ENCODE results near the gene TMEM247.

The TMEM247 gene

GRCh38 chr2:46508312-46508711 lies 28.9 kb downstream of the TMEM247 start:
- H3K4me3 ChIP-seq (ENCODE audit: low read depth, low read length) = no peak overlapping the region
- TF ChIP-seq, protein P1, sequence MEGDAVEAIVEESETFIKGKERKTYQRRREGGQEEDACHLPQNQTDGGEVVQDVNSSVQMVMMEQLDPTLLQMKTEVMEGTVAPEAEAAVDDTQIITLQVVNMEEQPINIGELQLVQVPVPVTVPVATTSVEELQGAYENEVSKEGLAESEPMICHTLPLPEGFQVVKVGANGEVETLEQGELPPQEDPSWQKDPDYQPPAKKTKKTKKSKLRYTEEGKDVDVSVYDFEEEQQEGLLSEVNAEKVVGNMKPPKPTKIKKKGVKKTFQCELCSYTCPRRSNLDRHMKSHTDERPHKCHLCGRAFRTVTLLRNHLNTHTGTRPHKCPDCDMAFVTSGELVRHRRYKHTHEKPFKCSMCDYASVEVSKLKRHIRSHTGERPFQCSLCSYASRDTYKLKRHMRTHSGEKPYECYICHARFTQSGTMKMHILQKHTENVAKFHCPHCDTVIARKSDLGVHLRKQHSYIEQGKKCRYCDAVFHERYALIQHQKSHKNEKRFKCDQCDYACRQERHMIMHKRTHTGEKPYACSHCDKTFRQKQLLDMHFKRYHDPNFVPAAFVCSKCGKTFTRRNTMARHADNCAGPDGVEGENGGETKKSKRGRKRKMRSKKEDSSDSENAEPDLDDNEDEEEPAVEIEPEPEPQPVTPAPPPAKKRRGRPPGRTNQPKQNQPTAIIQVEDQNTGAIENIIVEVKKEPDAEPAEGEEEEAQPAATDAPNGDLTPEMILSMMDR (IDR thresholded peaks at IDR 0.05; ENCODE audit: low read depth, low read length, missing control alignments) = no peak
- DNase-seq (ENCODE audit: low read depth) = no peak

DNA sequence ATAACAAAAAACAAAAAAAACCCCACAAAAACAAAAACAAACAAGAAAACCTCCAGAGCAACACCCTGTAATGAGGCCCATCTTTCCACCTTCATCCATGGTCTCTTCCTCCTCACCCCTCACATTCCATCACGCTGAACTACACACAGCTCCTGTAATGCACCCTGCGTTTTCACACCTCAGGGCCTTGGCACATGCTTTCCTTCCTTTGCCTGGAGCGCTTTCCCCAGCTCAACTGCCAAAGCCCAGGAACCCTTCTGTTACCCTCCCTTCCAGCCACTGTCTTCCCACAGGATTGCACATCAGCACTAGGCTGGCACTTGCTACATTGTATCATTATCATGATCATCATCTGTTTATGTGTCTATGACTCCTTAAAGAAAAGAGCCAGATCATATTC lies 29.4 kb downstream of the TMEM247 start:
- TF ChIP-seq, protein P1 (IDR thresholded peaks at IDR 0.05; ENCODE audit: low read depth, low read length, missing control alignments) = no peak
- DNase-seq (ENCODE audit: low read depth) = no peak
- H3K4me3 ChIP-seq (ENCODE audit: low read depth, low read length) = no peak overlapping the region

- no peak overlapping the region for H3K4me3 ChIP-seq (ENCODE audit: low read depth, low read length)
- TF ChIP-seq, protein P1 (IDR thresholded peaks at IDR 0.05; ENCODE audit: low read depth, low read length, missing control alignments) = no peak
- DNase-seq (ENCODE audit: low read depth) = no peak
Observed at GRCh38 chr2:46509804-46510203, 30.4 kb downstream of the TMEM247 start.

GRCh38 chr2:46510598-46511177 lies 31.3 kb downstream of the TMEM247 start:
- DNase-seq (ENCODE audit: low read depth) = no peak
- no peak overlapping the region for H3K4me3 ChIP-seq (ENCODE audit: low read depth, low read length)
- TF ChIP-seq, protein P1 (IDR thresholded peaks at IDR 0.05; ENCODE audit: low read depth, low read length, missing control alignments) = no peak

DNA sequence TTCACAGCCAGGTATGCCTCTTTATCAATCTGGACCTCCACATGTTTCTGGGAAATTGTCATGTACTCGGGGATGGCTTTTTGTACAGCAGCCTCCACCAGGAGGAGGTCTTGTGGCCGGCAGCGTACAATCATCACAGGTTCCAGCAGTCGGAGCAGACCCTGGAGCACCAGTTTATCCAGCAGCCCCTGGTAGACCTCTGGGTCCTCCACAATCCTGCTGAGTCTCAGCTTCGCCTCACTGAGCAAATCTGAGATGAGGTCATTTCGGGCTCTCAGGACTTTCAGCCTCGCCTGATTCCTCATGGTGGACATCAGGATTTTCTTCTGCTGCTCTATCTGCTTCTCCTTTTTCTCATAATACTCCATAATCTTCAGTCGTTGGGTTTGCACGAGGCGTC lies 32.8 kb downstream of the TMEM247 start:
- TF ChIP-seq, protein P1 (IDR thresholded peaks at IDR 0.05; ENCODE audit: low read depth, low read length, missing control alignments) = no peak
- H3K4me3 ChIP-seq (ENCODE audit: low read depth, low read length) = no peak overlapping the region
- DNase-seq (ENCODE audit: low read depth) = no peak

DNA sequence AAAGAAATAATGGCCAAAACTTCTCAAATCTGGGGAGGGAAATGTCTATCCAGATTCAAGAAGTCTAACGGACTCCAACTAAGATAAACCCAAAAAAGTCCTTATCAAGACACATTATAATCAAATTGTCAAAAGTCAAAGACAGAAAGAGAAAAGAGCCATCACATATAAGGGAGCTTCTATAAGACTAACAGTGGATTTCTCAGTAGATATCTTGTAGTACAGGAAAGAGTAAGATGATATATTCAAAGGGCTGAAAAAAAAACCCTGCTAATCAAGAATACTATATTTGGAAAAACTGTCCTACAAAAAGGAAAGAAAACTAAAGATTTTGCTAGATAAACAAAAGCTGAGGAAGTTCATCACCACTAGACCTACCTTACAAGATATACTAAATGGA lies 35.4 kb downstream of the TMEM247 start:
- H3K4me3 ChIP-seq (ENCODE audit: low read depth, low read length) = no peak overlapping the region
- DNase-seq (ENCODE audit: low read depth) = no peak
- TF ChIP-seq, protein P1 (IDR thresholded peaks at IDR 0.05; ENCODE audit: low read depth, low read length, missing control alignments) = no peak

GRCh38 chr2:46517485-46517884 lies 38.1 kb downstream of the TMEM247 start:
- H3K4me3 ChIP-seq (ENCODE audit: low read depth, low read length) = no peak overlapping the region
- TF ChIP-seq, protein P1 (IDR thresholded peaks at IDR 0.05; ENCODE audit: low read depth, low read length, missing control alignments) = no peak
- DNase-seq (ENCODE audit: low read depth) = no peak

Measured in GM12864 (cell line).